ENCODE measurements around the gene KCNF1.
"Not testable (repeated sequence)": the region's sequence is repeated elsewhere in the genome, so short reads cannot be mapped to it uniquely, and the experiment has no call there.

Gene KCNF1

GRCh38 chr2:10944799-10945198 is 33.1 kb downstream of the KCNF1 start:
- no peak for DNase-seq (ENCODE audit: low spot score)

- no peak for DNase-seq (ENCODE audit: low spot score)
Observed at GRCh38 chr2:10946394-10946793, 34.7 kb downstream of the KCNF1 start.

GRCh38 chr2:10947005-10947440 is 35.3 kb downstream of the KCNF1 start:
- no peak for DNase-seq (ENCODE audit: low spot score)

GRCh38 chr2:10947446-10948187 is 35.9 kb downstream of the KCNF1 start:
- no peak for DNase-seq (ENCODE audit: low spot score)

- DNase-seq (ENCODE audit: low spot score) = no peak
Observed at GRCh38 chr2:10948188-10948564, 36.4 kb downstream of the KCNF1 start.

GRCh38 chr2:10948606-10949230 is 37.0 kb downstream of the KCNF1 start:
- no peak for DNase-seq (ENCODE audit: low spot score)

- DNase-seq (ENCODE audit: low spot score) = no peak
Observed at GRCh38 chr2:10949835-10950234, 38.1 kb downstream of the KCNF1 start.

GRCh38 chr2:10951558-10952414 is 40.1 kb downstream of the KCNF1 start:
- DNase-seq (ENCODE audit: low spot score) = no peak

GRCh38 chr2:10954416-10954815 is 42.7 kb downstream of the KCNF1 start:
- DNase-seq (ENCODE audit: low spot score) = no peak

GRCh38 chr2:10954856-10955818 is 43.4 kb downstream of the KCNF1 start:
- DNase-seq (ENCODE audit: low spot score) = no peak

- DNase-seq (ENCODE audit: low spot score) = no peak
Observed at GRCh38 chr2:10956006-10956790, 44.5 kb downstream of the KCNF1 start.

GRCh38 chr2:10957391-10957790 is 45.7 kb downstream of the KCNF1 start:
- DNase-seq (ENCODE audit: low spot score) = no peak

- not testable (repeated sequence) for DNase-seq (ENCODE audit: low spot score)
Observed at GRCh38 chr2:10958452-10958851, 46.7 kb downstream of the KCNF1 start.

- DNase-seq (ENCODE audit: low spot score) = peak; percentile 41
Observed at GRCh38 chr2:10960606-10961489, 49.1 kb downstream of the KCNF1 start.

GRCh38 chr2:10961490-10961875 is 49.7 kb downstream of the KCNF1 start:
- no peak for DNase-seq (ENCODE audit: low spot score)

- DNase-seq (ENCODE audit: low spot score) = no peak
Observed at GRCh38 chr2:10962004-10962403, 50.3 kb downstream of the KCNF1 start.

GRCh38 chr2:10963155-10963554 is 51.4 kb downstream of the KCNF1 start:
- no peak for DNase-seq (ENCODE audit: low spot score)
